Activated B cell treated with CpG ODN at 0.5 μM for 24 hours (primary cell): ENCODE results near the gene GAD2. TPM values are rescaled to one million over a fixed set of nuclear protein-coding genes. Genes with fewer than 3 reads are reported as not detected.

ENCODE experiments used
- ATAC-seq: fragments of 200-7000 bp; cut with Tn5 transposase; one replicate; pipeline ENCODE4 v1.10.0; 2021; ENCODE audit warnings: low read depth, mild to moderate bottlenecking, moderate library complexity
- CTCF ChIA-PET: fragments of 350-600 bp; sonication (Branson Sonifier 250); formaldehyde crosslinking; loops from one replicate; lab custom pipeline; 2021; ENCODE audit warnings: antibody characterized with exemption; lab: Charles Lee
- POLR2A ChIA-PET: fragments of 350-600 bp; sonication (Branson Sonifier 250); formaldehyde crosslinking; loops from one replicate; lab custom pipeline; 2021; ENCODE audit warnings: antibody characterized with exemption; lab: Charles Lee
- DNase-seq: peaks from one replicate; pipeline ENCODE4 v3.0.0; 2022
- H3K27ac Mint-ChIP-seq: one replicate; pipeline ENCODE4 v1.8.0; 2020; ENCODE audit warnings: mixed read lengths
- H3K27me3 Mint-ChIP-seq: one replicate; pipeline ENCODE4 v1.8.0; 2021; ENCODE audit warnings: mixed read lengths
- H3K36me3 Mint-ChIP-seq: one replicate; pipeline ENCODE4 v1.8.0; 2021; ENCODE audit warnings: low read depth, mixed read lengths
- H3K4me1 Mint-ChIP-seq: one replicate; pipeline ENCODE4 v1.8.0; 2021; ENCODE audit warnings: mixed read lengths
- H3K4me3 Mint-ChIP-seq: one replicate; pipeline ENCODE4 v1.8.0; 2020; ENCODE audit warnings: mild to moderate bottlenecking, mixed read lengths
- H3K9me3 Mint-ChIP-seq: one replicate; pipeline ENCODE4 v1.8.0; 2020; ENCODE audit warnings: mixed read lengths
- intact Hi-C: fragments of 100-400 bp; cut with micrococcal nuclease; formaldehyde crosslinking; loops from one replicate; pipeline ENCODE4 v1.15.1; 2024
- total RNA-seq: library from RNA; stranded (reverse); gene quantifications from 2 replicates; pipeline ENCODE4 v1.2.3, GENCODE V29; 2022
- TF ChIP-seq, protein P1 (sequence below): fragments of 200-600 bp; IDR thresholded peaks from one replicate; pipeline ENCODE4 v1.8.0; 2022; ENCODE audit warnings: antibody characterized with exemption, mild to moderate bottlenecking

Gene GAD2
- total RNA-seq, 1 donor from 2014 or later: not detected

DNA sequence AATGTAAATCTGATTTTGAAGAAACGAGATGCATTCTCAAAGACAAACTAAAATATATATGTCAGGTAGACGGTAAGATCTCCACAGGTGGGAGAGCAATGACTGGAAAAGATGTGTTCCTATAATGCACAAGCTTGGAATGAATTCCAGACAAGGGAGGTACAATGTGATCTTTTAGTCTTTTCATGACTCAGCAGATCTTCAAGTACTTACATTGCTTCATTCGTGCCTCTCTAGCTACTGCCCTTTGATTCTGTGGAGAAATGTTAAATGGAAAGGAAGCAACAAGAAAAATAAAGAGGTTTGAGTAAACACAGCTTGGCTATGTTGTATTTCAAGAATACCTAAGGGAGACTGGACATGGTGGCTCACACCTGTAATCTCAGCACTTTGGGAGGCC is 106.6 kb downstream of the GAD2 start:
- ATAC-seq: no peak
- DNase-seq: no peak
- H3K36me3 Mint-ChIP-seq: no peaks in the 10 kb centered on the region
- no peak overlapping the region for H3K4me3 Mint-ChIP-seq
- ChIA-PET POLR2A (no interaction called here), CTCF (no interaction called here)
- no peaks in the 10 kb centered on the region for H3K27me3 Mint-ChIP-seq
- TF ChIP-seq, protein P1, sequence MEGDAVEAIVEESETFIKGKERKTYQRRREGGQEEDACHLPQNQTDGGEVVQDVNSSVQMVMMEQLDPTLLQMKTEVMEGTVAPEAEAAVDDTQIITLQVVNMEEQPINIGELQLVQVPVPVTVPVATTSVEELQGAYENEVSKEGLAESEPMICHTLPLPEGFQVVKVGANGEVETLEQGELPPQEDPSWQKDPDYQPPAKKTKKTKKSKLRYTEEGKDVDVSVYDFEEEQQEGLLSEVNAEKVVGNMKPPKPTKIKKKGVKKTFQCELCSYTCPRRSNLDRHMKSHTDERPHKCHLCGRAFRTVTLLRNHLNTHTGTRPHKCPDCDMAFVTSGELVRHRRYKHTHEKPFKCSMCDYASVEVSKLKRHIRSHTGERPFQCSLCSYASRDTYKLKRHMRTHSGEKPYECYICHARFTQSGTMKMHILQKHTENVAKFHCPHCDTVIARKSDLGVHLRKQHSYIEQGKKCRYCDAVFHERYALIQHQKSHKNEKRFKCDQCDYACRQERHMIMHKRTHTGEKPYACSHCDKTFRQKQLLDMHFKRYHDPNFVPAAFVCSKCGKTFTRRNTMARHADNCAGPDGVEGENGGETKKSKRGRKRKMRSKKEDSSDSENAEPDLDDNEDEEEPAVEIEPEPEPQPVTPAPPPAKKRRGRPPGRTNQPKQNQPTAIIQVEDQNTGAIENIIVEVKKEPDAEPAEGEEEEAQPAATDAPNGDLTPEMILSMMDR: no peak
- intact Hi-C loops: no loop called here
- no peaks in the 10 kb centered on the region for H3K4me1 Mint-ChIP-seq
- no peak overlapping the region for H3K27ac Mint-ChIP-seq
- peaks cover 3% of the 10 kb centered on the region for H3K9me3 Mint-ChIP-seq

DNA sequence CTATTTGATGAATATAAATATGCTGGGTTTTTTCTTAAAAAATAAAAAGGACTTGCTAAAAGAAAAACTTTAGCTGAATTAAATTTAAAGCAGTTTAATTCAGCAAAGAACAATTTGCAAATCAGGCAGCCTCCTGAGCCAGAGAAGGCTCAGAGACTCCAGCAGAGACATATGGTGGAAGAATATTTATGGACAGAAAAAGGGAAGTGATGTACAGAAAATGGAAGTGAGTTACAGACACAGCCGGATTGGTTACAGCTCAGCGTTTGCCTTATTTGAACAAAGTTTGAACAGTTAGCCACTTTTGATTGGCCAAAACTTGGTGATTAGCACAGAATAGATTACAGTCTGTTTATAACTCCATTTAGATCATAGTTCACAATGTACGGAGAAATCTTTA is 110.3 kb downstream of the GAD2 start:
- Mint-ChIP-seq H3K4me1 (no peaks in the 10 kb centered on the region), H3K27ac (no peak overlapping the region), H3K36me3 (no peaks in the 10 kb centered on the region), H3K9me3 (peaks cover 3% of the 10 kb centered on the region), H3K4me3 (no peak overlapping the region), H3K27me3 (no peaks in the 10 kb centered on the region)
- DNase-seq (no peak), ATAC-seq (no peak)
- CTCF ChIA-PET: no interaction called here
- POLR2A ChIA-PET: no interaction called here
- TF ChIP-seq, protein P1: no peak
- intact Hi-C loops: no loop called here

DNA sequence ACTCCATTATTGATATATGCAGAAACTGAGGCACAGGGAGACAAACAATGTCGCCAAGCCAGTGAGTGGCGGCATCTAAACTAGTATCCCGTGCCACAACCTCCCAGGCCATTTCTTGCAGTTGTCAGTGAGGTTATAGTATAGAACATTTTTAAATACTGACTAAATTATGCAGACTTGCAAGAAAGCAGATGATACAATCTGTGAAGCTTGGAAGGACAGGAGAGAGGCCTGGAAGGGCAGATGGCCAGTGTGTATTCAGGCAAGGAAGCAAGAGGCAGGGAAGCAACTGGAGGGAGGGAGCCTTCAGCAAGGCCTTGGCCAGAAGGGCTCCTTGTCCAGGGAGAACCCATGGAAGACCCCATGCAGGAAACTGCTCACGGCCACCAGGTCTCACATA is 111.2 kb downstream of the GAD2 start:
- Mint-ChIP-seq H3K36me3 (no peaks in the 10 kb centered on the region), H3K4me1 (no peaks in the 10 kb centered on the region), H3K9me3 (peaks cover 3% of the 10 kb centered on the region), H3K27ac (no peak overlapping the region), H3K27me3 (no peaks in the 10 kb centered on the region), H3K4me3 (no peak overlapping the region)
- DNase-seq (no peak), ATAC-seq (no peak)
- ChIA-PET CTCF (interaction anchor here (0.6 kb wide), 1 partner anchor 398 kb away, joined by 3 read pairs; no protein-coding TSS in a partner anchor), POLR2A (no interaction called here)
- TF ChIP-seq, protein P1: no peak
- intact Hi-C loops: no loop called here

DNA sequence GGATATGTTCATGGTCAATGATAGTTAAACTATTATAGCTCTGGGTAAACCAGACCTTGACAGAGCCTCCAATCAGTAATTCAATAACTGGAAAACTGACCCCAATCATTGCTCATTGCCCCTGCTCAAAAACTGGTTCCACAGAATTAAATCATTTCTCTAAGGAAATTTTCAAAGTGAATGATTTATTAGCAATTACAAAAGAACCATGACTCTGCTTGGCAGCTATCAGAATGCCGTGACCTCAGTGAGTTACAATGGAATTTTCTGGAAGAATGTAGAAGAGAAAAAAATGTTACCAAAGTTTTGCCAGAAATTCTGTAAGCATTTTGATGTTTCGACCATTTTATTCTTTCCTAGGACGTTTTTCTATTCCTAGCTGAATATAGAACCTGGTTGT is 114.8 kb downstream of the GAD2 start:
- Mint-ChIP-seq H3K27ac (no peak overlapping the region), H3K27me3 (no peaks in the 10 kb centered on the region), H3K4me1 (peaks cover 9% of the 10 kb centered on the region), H3K36me3 (no peaks in the 10 kb centered on the region), H3K4me3 (no peak overlapping the region), H3K9me3 (peaks cover 6% of the 10 kb centered on the region)
- TF ChIP-seq, protein P1: no peak
- DNase-seq (no peak), ATAC-seq (no peak)
- ChIA-PET POLR2A (no interaction called here), CTCF (no interaction called here)
- intact Hi-C loops: loop anchor here (10.0 kb wide), 1 partner anchor 363 kb away; the partner anchor contains the start of gene PDSS1

DNA sequence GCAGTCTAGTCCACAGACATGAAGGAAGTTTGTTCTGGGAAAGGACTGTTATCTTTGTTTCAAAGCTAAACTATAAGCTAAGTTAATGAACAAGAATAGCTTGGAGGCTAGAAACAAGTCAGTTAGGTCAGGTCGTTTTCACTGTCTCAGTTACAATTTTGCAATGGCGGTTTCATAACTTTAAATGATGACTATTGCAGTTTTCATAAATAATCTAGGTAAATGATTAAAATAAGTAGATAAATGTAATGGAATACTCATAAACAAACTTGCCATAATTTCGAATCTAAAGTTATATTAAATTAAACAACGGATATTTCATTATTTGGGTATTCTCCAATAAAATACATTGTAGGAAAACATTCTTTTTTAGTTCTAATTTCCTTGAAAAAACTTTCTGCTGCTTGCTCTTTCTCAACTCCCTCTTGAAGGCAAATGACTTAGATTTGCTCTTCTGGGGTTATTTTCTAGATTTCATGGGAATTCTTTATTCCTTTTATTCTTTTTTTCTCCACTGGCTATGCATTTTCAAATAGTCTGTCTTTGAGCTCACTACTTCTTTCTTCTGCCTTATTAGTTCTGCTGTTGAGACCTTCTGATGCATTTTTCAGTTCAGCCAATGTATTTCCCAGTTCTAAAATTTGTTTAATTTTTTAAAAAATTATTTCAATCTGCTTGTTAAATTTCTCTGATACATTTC is 117.8 kb downstream of the GAD2 start:
- Mint-ChIP-seq H3K36me3 (no peaks in the 10 kb centered on the region), H3K4me1 (peaks cover 9% of the 10 kb centered on the region), H3K4me3 (no peak overlapping the region), H3K9me3 (peaks cover 6% of the 10 kb centered on the region), H3K27me3 (no peaks in the 10 kb centered on the region), H3K27ac (no peak overlapping the region)
- POLR2A ChIA-PET: interaction anchor here (0.6 to 1.2 kb wide), 2 partner anchors 221 to 549 kb away, joined by 4 read pairs; no protein-coding TSS in a partner anchor
- intact Hi-C loops: loop anchor here (2.0 to 10.0 kb wide), 2 partner anchors 360 to 460 kb away; partner anchors contain the start of gene PDSS1
- CTCF ChIA-PET: interaction anchor here (0.6 to 4.1 kb wide), 7 partner anchors 75 to 548 kb away, joined by 3 to 67 read pairs (median 22); no protein-coding TSS in a partner anchor
- TF ChIP-seq, protein P1: no peak
- ATAC-seq: no peak
- DNase-seq: no peak
